ENCODE results near the gene NKG7.

Gene NKG7

DNA sequence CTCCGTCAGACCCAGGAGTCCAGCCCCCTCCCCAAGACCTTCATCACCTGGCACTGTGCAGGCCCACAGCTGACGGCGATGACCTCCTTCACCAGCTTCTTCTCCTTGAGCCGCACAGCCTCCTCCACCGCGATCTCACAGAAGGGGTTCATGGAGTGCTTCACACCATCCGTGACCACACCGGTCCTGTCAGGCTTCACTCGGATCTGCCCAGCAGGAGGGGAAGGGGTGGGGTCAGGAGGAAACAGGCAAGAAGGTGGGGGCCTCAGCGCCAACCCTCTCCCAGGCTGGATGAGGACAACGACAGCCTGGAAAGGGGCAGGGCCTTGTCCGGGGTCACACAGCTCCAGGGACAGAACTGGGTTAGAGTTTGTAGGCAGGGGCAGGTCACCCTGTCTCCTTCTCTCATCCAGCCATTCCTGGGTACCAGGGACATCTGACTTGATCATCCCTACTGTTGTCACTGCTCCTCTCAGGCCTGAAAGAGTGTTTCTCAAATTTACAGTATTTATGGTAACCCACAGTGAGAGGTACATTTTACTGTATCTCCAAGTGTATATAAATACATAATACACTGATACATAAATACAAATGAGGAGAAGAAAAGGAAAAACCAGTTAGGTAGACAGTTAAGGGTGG lies 18.2 kb downstream of the NKG7 start:
- Histone ChIP-seq H3K4me3 (replicated peaks; ENCODE audit: insufficient read depth, low read length) (no peak overlapping the region), H3K27me3 (ENCODE audit: insufficient read depth, poor library complexity, severe bottlenecking) (no peaks in the 10 kb centered on the region), H3K27ac (replicated peaks) (no peak overlapping the region)
- no peak for DNase-seq (ENCODE audit: low read depth in 1 of 2, low spot score in 1 of 2)
- no peak for TF ChIP-seq SPI1 (IDR thresholded peaks at IDR 0.05; ENCODE audit: borderline replicate concordance, low read depth)

DNA sequence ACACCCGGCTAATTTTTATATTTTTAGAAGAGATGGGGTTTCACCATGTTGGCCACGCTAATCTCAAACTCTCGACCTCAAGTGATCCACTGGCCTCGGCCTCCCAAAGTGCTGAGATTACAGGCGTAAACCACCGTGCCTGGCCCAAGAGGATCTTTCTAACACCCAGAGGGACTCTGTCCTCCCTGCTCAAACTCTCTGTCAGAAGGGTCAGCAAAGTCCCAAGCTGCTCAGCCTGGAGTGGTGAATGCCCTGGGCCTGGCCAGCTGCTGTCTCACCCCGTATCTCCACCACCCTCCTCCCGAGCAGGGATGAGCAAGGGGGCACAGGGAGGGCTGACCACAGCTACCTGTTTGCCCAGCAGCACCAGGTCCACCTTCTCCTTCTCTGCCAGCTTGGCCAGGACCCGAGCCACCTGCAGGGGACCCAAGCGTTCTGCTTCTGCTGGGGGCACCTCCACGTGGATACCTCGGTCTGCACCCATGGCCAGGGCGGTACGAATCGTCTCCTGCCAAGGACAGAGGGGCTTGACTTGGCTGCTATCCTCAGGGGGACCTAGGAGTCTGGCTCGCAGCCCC lies 19.6 kb downstream of the NKG7 start:
- H3K27ac ChIP-seq (replicated peaks) = no peak overlapping the region
- no peak for DNase-seq (ENCODE audit: low read depth in 1 of 2, low spot score in 1 of 2)

DNA sequence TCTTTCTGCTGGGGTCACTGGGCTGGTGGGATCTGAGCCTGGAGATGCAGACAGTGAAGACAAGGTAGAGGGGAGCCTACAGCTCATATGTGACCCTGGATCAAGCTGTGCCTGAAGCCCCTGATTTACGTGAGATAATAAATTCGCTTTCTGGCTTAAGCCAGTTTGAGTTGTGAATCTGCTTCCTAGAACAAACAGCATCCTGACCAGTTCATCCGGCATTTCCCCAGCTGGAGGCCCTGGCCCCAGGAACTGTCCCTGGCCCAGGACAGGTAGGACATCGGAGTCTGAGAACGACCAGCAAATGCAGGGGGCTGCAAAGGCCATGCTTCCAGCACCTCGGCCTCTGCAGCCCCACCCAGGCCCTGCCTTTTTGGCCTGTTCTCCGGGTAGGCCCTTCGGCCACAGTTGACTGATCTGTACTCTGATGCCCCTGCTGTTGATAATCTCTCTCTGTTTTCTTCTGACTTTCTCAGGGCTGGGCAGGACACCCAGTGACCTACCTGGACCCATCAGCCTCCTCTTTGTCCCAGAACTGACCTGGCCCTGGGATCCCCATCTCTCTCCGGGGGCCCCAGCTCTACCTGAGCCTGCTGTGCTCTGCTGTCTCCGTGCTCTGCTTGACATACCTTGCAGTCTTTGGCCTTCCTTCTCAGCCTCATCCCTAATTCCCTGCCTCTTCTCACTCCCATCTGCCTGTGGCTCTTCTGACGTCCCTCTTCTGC lies 21.0 kb downstream of the NKG7 start:
- H3K27ac ChIP-seq (replicated peaks) = no peak overlapping the region
- TF ChIP-seq POLR2AphosphoS5 (IDR thresholded peaks at IDR 0.05; ENCODE audit: low read depth) (no peak), SPI1 (IDR thresholded peaks at IDR 0.05; ENCODE audit: borderline replicate concordance, low read depth) (no peak), GABPA (IDR thresholded peaks at IDR 0.05; ENCODE audit: low read depth) (no peak)
- TF ChIP-seq, protein P1, sequence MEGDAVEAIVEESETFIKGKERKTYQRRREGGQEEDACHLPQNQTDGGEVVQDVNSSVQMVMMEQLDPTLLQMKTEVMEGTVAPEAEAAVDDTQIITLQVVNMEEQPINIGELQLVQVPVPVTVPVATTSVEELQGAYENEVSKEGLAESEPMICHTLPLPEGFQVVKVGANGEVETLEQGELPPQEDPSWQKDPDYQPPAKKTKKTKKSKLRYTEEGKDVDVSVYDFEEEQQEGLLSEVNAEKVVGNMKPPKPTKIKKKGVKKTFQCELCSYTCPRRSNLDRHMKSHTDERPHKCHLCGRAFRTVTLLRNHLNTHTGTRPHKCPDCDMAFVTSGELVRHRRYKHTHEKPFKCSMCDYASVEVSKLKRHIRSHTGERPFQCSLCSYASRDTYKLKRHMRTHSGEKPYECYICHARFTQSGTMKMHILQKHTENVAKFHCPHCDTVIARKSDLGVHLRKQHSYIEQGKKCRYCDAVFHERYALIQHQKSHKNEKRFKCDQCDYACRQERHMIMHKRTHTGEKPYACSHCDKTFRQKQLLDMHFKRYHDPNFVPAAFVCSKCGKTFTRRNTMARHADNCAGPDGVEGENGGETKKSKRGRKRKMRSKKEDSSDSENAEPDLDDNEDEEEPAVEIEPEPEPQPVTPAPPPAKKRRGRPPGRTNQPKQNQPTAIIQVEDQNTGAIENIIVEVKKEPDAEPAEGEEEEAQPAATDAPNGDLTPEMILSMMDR (IDR thresholded peaks at IDR 0.05; ENCODE audit: insufficient read depth, low read length) = no peak
- TF ChIP-seq, protein P2, sequence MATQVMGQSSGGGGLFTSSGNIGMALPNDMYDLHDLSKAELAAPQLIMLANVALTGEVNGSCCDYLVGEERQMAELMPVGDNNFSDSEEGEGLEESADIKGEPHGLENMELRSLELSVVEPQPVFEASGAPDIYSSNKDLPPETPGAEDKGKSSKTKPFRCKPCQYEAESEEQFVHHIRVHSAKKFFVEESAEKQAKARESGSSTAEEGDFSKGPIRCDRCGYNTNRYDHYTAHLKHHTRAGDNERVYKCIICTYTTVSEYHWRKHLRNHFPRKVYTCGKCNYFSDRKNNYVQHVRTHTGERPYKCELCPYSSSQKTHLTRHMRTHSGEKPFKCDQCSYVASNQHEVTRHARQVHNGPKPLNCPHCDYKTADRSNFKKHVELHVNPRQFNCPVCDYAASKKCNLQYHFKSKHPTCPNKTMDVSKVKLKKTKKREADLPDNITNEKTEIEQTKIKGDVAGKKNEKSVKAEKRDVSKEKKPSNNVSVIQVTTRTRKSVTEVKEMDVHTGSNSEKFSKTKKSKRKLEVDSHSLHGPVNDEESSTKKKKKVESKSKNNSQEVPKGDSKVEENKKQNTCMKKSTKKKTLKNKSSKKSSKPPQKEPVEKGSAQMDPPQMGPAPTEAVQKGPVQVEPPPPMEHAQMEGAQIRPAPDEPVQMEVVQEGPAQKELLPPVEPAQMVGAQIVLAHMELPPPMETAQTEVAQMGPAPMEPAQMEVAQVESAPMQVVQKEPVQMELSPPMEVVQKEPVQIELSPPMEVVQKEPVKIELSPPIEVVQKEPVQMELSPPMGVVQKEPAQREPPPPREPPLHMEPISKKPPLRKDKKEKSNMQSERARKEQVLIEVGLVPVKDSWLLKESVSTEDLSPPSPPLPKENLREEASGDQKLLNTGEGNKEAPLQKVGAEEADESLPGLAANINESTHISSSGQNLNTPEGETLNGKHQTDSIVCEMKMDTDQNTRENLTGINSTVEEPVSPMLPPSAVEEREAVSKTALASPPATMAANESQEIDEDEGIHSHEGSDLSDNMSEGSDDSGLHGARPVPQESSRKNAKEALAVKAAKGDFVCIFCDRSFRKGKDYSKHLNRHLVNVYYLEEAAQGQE (IDR thresholded peaks at IDR 0.05; ENCODE audit: insufficient replicate concordance, low read depth) = no peak
- no peak for DNase-seq (ENCODE audit: low read depth in 1 of 2, low spot score in 1 of 2)
- no peaks in the 10 kb centered on the region for H3K27me3 ChIP-seq (ENCODE audit: insufficient read depth, poor library complexity, severe bottlenecking)
- no peak overlapping the region for H3K4me3 ChIP-seq (replicated peaks; ENCODE audit: insufficient read depth, low read length)

More for the DNA sequence above, 19.6 kb downstream of the NKG7 start:
- no peaks in the 10 kb centered on the region for H3K27me3 ChIP-seq (ENCODE audit: insufficient read depth, poor library complexity, severe bottlenecking)
- TF ChIP-seq POLR2AphosphoS5 (IDR thresholded peaks at IDR 0.05; ENCODE audit: low read depth) (no peak), GABPA (IDR thresholded peaks at IDR 0.05; ENCODE audit: low read depth) (no peak), SPI1 (IDR thresholded peaks at IDR 0.05; ENCODE audit: borderline replicate concordance, low read depth) (no peak)
- TF ChIP-seq, protein P2 (IDR thresholded peaks at IDR 0.05; ENCODE audit: insufficient replicate concordance, low read depth) = no peak
- TF ChIP-seq, protein P1 (IDR thresholded peaks at IDR 0.05; ENCODE audit: insufficient read depth, low read length) = no peak
- H3K4me3 ChIP-seq (replicated peaks; ENCODE audit: insufficient read depth, low read length) = no peak overlapping the region

DNA sequence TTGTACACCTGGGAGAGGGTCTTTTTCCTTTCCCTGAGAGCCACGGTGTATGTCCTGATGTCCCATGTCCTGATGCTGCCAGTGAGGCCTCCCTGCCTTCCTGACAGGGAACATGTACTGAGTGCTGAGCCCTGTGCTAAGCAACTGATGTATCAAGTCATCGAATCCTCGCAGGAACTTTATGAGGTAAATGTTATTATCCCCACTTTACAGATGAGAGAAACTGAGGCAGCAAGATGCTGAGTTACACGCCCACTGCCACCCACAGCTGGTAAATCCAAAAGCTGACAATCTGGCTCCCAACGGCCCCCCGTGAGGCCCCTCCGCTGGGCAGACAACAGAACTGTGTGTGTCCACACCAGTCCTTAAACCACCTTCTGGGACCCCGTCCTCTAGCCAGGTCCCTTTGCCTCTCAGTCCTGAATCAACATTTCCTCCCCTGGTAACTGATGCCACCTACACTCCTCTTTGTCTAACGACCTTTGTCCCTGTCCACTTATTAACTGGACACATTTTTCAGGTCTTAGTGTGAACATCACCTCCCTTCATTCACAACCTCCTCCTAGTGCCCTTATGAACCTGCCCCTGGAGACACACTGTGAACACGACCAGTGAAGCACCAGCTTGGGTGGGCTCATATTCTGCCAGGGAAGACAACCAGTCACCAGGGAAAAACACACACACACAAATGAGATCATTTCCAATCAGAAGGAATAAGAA lies 25.1 kb downstream of the NKG7 start:
- DNase-seq (ENCODE audit: low read depth in 1 of 2, low spot score in 1 of 2) = no peak
- TF ChIP-seq SPI1 (IDR thresholded peaks at IDR 0.05; ENCODE audit: borderline replicate concordance, low read depth) = no peak
- TF ChIP-seq POLR2AphosphoS5 (IDR thresholded peaks at IDR 0.05; ENCODE audit: low read depth) = no peak
- TF ChIP-seq, protein P1 (IDR thresholded peaks at IDR 0.05; ENCODE audit: insufficient read depth, low read length) = no peak
- no peak for TF ChIP-seq GABPA (IDR thresholded peaks at IDR 0.05; ENCODE audit: low read depth)
- TF ChIP-seq, protein P2 (IDR thresholded peaks at IDR 0.05; ENCODE audit: insufficient replicate concordance, low read depth) = no peak
- Histone ChIP-seq H3K27me3 (ENCODE audit: insufficient read depth, poor library complexity, severe bottlenecking) (no peaks in the 10 kb centered on the region), H3K4me3 (replicated peaks; ENCODE audit: insufficient read depth, low read length) (no peak overlapping the region), H3K27ac (replicated peaks) (no peak overlapping the region)

Data from HL-60 (cell line).